Activated CD4-positive, alpha-beta T cell treated with anti-CD3 and anti-CD28 coated beads, Interleukin-2, Interleukin-6, amounts not matched to agents 100 ng/mL and 50 ng/mL, durations not matched to agents 16 hours and 8 hours (primary cell): Measurements from ENCODE around the gene FAM47C.
A peak's percentile ranks its signal among the peaks of the same experiment; 100 is the strongest.
"Not testable (repeated sequence)": the region's sequence is repeated elsewhere in the genome, so short reads cannot be mapped to it uniquely, and the experiment has no call there.

Source experiments
- DNase-seq: peaks from one replicate; pipeline ENCODE4 v3.0.0-alpha.2; 2020

The FAM47C gene

DNA sequence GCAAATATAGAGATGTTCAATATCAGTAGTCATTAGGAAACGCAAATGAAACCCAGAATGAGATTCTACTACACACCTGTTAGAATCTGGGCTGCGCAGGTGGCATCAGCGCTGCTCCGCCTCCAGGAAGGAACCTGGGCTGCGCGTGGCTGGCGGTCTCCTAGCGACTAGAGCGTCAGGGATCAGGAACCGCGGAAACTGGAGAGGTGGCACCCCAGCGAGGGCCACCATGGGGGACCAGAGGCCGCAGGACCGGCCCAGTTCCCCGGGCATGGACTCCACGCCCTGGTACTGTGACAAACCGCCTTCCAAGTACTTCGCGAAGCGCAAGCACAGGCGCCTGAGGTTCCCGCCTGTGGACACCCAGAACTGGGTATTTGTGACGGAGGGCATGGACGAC, at the start of gene FAM47C:
FAM47C (plus strand) TSS at position 185 of the 400 bp plus-strand sequence; CDS start at position 230, 45 bp downstream.
- not testable (repeated sequence) for DNase-seq

DNA sequence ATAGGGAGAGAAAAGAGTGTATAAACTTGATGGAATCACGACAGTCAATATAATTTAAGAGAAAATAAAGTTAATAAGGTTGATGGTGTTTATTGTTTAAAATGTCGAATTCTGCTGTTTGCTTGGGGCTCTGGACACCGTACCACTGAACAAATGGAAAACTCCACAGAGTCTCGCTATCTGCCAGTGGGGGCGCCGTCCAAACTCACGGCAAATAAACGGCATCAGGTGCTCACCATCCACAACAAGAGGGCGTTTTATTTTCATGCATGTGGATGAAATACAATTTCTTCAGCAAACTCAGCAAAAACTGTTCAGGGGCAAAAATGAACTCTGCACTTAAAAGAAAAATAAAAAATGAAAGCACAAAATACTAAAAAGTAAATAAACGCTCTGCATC, 46.6 kb upstream of the FAM47C start:
- DNase-seq, result no peak

DNA sequence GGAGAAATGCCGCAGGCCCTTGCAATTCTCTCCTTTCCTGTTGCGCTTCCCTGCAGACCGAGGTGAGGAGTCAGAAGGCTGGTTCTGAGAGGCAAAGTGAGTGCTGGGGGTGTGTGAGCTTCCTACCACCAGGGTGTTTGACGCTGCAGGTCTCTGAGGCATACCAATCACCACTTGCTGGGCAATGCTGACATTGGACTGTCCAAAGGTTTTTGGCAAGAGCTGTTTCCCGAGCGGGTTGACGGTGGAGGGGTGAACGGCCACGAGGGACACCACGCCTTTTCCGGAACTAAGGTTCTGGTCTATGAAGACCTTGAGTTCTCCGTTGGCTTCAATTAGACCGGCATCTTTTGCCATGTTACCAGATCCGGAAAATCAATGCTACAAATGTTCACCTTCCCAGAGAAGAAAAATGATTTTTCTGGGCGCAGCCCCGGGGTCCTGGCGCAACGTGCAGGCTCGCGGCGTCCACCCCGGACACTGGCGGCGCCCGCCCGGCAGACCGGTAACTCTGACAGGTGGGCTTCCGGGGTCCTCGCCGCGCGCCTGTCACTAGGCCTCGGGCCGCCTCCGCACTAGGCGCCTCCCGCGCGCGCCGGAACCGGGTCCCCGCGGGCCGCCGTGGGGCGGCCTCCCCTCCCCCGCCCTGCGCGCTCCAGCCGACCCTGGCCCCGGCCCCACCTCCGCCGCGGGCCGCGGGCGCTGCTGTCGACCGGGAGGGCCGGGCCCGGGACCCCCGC, 44.9 kb upstream of the FAM47C start:
- DNase-seq, result no peak

DNA sequence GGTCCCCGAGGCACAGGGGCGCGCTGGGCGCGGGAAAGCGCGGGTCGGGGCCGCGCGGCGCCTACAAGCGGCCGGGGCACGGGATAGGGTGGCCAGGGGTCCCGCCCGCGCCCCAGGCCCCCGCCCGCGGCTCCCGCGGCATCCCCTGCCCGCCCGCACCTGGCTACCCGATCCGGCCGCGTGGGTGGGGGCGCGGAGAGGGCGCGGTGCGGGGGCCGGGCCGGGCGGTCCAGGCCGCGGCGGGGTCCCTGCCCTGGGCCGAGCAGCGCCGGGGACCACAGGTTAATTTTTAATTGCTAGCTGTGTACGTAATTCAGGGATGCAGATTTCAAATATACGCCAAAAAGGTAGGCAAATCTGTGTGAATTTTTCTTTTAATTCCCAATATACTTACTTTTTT, 44.3 kb upstream of the FAM47C start:
- no peak for DNase-seq

DNA sequence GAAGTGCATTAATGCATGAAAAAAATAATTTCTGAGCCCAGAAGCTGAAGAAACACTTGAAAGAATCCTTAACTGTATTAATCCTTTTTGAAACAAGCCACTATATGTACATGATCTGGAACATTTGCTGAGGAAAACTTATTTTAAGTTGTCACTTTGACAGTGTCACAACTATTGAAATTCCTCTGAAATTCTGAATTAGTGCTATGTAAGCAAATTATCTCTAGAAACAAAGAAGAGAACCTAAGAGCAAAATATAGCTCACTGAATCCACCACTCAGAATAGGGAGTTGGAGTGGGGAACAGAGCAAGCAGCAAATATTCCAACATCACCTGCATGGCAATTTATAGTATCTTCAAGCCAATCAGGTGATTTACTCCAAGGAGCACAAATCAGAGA, 34.6 kb upstream of the FAM47C start:
- DNase-seq, result no peak

DNA sequence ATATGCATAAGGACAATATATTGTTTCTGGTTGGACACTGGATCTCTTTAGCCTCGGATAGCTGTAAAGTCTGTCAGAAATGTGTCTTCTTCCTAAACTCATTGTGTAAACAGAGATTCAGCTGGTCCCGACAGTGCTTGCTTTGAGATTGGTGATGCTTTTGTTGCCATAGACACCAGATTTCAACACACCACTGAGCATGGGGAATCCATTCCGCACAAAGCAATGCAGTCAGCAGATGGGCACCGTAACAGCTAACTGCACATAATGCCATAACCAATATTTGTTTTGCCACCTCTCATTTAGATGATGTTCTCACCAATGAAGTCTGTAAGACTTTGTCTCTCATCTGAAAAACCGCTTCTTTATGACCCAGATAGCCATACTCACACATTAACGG, 33.3 kb upstream of the FAM47C start:
- DNase-seq, result no peak

DNA sequence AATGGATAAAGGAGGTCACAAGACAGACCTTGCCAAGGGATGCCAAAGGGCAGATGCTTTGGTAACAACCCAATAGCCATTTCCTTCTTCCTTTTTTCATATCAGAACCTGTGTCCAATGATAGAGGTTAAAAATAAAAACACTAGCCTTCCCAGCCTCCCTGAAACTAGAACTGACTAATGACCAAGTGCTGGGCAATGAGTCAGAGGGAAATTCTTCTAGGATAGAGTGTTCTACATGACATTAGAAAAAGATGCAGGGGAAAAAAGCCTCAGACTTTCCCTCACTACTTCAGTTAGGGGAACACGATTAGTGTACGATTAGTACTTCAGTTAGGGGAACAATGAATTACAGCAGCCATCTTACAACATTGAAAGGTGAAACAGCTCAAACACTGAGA, 29.3 kb upstream of the FAM47C start:
- DNase-seq, result no peak

DNA sequence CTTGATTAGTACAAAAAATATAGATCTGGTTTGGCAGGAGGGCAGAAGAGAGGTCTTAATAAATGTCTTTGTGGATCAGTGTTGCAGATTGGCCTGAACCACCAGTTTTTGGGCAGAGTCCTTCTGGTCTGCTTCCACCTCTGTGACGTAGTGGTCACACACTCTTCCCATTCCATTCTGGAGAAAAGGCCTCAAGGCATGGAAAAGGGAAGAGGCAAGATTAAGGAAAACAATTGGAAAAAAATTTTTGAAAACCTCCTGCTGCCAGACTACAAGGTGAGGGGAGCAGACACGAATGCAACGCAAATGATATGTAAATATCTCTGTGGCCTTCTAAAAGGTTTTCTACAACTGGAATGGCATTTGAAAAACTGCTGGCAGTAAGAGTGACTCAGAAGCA, 24.3 kb upstream of the FAM47C start:
- DNase-seq, result no peak

DNA sequence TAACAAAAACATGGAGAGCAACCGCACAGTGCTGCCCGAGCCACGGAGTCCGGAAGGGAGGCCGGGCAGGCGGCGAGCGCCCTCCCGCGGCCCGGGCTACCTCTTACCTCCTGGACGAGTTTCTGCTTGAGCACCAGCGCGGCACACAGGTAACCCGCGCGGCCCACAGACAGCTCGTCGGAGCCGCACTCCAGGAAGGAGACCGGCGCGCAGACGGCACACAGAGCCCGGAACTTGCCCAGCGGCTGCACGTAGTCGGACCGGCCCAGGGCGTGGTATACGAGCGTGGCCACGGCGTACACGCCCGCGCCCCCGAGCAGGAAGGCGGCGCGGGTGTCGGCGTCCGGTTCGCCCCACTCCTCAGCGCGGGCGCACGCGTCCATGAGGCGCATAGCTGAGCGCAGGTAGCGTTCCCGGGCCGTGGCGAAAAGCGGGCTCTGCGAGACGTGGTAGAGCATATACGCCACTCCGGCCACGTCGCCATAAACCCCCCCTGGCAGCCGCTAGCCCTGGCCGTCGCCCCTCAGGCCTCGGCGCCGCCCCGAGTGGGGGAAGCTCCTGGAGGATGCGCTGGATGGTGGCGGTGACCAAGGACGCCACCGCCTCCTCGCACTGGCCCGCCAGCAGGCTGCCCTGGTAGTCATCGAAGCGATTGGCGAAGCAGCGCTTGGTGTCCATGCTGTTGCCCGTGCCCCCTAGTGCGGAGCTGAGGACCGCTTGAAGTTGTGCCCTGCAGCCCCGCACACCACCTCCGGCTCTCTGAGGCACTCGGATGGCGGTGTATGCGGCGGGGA, 22.6 kb upstream of the FAM47C start:
- DNase-seq, result not testable (repeated sequence)

DNA sequence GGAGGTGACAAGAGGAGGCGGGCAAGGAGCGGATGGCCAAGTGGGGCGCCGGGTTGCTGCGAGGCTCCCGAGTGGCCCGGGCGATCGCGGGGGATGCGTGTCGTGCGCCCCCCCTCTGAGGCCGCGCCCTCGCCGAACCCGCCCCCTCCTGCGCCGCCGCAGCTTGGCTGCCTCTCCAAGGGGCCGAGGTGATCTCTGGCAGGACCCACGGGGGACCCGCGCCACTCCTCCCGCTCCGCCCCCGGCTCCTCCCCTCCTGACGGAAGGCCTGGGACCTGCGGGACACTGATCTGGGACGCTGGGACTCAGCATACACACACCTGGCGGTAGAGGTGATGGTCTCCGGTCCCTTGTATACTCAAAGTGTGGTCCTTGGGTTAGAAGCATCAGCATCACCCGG, 21.9 kb upstream of the FAM47C start:
- no peak for DNase-seq

DNA sequence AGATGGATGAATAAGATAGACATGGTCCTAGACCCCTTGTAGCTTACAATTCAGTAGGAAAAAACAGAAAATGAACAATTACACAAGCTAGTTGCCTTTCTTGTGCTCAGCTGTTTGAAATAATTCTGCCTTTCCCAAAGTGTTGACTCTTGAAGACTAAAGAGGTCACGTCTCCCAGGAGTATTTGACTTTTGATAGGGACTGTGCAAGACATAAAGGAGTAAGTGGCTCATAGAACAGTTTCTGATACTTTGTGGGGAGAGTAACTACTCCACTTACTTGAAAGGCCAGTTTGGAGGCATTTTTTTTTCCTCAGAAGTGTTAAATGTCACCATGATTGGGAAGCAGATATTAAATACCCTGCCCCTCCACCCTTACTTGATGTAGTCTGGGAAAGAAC, 21.0 kb upstream of the FAM47C start:
- not testable (repeated sequence) for DNase-seq

DNA sequence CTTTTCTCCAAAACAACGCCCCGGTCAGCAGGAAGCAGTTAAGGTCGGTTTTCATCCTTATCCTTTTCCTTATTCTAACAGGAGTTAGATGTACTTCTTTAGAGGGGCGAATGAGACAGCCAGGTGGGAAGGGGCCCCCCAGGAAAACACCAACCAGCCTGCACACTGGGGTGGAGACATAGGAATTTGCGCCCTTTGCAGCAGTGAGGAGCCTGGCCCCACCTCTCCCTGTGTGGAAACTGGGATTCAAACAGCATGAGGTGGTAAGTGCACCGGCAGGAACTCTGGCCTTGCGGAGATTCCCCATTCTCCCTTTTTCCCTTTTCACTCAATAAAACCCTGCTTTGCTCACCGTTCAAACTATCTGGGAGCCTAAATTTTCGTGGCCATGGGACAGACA, 8.0 kb upstream of the FAM47C start:
- DNase-seq, result no peak

DNA sequence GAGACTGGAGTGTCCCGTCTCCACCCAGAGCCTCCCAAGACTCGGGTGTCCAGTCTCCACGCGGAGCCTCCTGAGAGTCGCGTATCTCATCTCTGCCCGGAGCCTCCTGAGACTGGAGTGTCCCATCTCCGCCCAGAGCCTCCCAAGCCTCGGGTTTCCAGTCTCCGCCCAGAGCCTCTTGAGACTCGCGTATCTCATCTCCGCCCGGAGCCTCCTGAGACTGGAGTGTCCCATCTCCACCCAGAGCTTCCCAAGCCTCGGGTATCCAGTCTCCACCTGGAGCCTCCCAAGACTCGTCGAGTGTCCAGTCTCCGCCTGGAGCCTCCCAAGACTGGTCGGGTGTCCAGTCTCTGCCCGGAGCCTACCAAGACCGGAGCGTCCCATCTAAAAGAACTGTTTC, 2.3 kb downstream of the FAM47C start:
- no peak for DNase-seq

DNA sequence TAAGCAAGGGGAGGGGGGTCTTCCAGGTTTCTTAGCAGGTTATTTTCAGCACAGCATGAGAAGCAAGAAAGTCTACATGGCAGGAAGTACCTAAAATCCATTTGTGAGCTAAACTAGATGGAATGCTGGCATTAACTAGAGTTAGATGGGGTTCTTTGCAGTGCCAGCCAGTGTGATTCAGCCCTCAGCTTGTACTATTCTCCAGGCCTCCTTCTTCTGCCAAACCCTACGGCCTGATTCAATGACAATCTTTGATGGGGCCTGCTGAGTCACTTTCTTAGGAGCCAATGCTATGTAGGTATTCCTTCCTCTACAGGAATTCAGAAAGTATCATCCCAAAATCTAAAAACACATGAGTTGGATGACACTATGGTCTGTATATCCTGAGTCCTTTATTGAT, 26.1 kb downstream of the FAM47C start:
- not testable (repeated sequence) for DNase-seq

DNA sequence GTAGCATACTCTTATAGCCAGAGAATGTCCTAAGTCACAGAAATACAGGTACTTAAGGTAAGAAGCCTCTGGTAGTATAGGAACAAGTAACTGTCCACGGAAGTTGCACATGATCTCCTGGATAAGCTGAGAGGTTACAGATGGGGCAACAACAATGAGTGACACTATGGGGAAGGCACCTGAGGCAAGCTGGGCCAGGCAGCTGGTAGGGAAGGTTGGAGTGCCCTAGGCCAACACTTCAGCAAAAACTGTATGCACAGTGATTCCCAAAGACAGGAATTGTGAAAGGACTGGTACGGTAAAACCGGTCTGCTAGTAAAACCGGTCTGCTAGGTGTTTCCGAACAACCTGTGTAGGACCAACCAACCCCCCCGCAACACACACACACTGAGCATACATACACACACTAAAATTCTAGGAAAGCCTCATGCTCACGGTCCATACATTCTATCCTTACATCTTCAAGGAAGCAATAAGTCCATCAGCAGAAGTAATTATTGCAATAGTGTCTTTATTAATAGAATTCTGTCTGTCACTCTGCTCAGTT, 28.6 kb downstream of the FAM47C start:
- DNase-seq, result not testable (repeated sequence)

DNA sequence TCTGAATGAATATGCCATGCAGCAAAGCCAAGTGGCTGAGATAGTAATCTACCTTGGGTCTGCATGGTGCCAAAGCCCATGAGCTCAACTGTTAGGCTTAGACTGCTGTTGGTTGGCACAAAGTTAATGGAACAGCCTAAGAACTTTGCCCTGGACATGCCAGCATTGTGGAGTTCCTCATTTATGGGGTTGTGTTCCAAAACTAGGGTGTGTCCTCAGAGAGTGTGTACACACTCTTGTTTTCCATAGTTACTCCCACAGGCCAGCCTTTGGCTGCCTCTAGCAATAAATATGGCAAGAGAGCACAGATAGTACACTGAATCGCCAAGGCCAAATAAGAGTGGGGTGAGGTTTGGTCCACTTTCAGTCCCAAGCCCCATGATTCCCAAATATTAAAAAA, 30.6 kb downstream of the FAM47C start:
- not testable (repeated sequence) for DNase-seq

DNA sequence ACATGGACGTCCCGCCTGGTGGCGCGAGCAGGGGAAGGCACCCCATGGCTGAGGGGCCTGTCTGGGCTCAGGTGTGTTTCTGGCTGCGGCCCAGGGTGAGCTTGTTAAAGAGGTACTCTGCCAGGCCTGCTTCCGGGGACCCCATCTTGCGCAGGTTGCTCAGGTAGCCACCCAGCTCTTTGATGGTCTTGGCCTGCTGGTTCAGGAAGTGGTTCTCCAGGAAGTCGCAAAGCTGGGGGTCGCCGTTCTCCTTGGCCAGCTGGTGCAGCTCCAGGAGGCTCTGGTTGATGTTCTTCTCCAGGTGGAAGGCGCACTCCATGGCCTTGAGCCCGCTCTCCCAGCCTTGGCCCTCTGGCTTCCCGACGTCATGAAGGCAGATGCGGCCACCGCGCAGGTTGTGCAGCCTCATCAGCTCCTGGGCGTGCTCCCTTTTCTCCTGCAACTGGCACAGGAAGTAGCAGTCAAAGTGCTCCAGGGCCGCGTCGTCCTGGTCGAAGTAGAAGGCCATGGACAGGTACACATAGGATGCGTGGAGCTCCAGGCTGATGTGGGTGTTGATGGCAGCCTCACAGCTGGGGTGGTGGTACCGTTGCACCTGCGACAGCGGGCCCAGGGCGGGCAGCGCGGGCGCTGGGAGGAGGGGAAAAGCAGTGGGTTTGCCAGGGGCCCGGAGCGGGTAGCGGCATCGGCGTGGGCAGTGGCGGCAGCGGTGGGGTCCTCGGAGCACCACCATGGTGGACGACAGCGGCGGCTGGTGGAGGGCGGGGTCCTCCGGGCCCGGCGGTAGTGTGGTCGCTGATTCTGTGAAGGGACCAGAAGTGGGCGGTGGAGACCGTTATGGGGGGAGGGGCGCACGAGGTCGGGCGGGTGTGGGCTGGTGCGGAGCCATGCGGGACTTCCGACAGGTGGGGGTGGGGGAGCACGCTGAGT, 35.1 kb downstream of the FAM47C start:
- DNase-seq, result not testable (repeated sequence)

DNA sequence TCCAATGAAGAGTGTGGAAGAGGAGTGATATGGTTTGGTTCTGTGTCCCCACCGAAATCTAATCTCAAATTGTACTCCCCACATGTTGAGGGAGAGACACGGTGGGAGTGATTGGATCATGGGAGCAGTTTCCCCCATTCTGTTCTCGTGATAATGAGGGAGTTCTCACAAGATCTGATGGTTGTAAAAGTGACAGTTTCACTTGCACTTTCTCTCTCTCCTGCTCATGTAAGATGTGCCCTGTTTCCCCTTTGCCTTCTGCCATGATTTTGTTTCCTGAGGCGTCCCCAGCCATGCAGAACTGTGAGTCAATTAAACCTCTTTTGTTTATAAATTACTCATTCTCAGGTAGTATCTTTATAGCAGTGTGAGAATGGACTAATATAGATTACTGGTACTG, 39.6 kb downstream of the FAM47C start:
- no peak for DNase-seq

DNA sequence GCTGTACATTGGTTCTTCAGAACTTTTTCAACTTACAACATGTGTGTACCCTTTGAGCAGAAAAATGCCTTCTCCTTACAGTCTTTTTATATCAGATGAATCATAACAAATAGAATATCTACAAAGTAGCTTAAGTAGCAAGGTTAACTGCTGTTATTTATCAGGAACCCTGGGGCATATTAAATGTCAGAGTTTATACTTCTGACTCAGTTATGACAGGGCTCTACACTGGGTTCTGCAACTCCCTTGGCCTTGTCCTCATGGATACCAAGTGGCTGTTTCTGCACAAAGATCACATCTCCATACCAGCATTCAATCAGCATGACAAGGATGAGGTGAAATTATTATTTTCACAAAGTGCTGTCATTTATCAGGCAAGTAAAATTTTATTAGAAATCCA, 49.4 kb downstream of the FAM47C start:
- DNase-seq, result not testable (repeated sequence)

DNA sequence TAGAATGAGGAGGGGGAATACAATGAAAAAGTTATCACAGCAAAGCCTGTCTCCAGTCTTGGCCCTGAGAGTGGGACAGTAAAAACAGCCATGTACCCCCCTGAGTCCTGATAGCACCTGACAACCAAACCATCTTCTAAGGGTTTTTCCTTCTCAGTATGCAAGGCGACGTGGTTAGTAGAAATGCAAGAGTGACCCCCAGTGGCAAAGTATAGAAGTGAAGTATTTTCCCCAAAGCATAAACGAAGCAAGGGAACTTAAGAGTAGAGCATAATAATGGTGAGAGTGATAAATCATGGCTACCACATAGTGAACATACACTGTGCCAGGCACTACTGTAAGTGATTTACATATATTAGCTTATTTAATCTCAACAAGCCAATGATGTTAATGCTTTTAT, 52.8 kb downstream of the FAM47C start:
- DNase-seq, result peak; percentile 51
